ENCODE data around the gene IL12B.
"Not testable (repeated sequence)": the region's sequence is repeated elsewhere in the genome, so short reads cannot be mapped to it uniquely, and the experiment has no call there.

Gene IL12B

GRCh38 chr5:159332800-159333544 lies 2.7 kb upstream of the IL12B start:
- DNase-seq (ENCODE audit: low read depth in 2 of 2) = no peak

GRCh38 chr5:159331093-159331973 lies 1.0 kb upstream of the IL12B start:
- peak; percentile 45 to 48 for DNase-seq (ENCODE audit: low read depth in 2 of 2)

- DNase-seq (ENCODE audit: low read depth in 2 of 2) = no peak
Observed at GRCh38 chr5:159324986-159325385, 5.3 kb downstream of the IL12B start.

- DNase-seq (ENCODE audit: low read depth in 2 of 2) = no peak
Observed at GRCh38 chr5:159324102-159324755, 6.1 kb downstream of the IL12B start.

GRCh38 chr5:159322180-159322579 lies 8.1 kb downstream of the IL12B start:
- no peak for DNase-seq (ENCODE audit: low read depth in 2 of 2)

- DNase-seq (ENCODE audit: low read depth in 2 of 2) = no peak
Observed at GRCh38 chr5:159319832-159320231, 10.5 kb downstream of the IL12B start.

- no peak for DNase-seq (ENCODE audit: low read depth in 2 of 2)
Observed at GRCh38 chr5:159319363-159319762, 10.9 kb downstream of the IL12B start.

GRCh38 chr5:159318448-159318847 lies 11.8 kb downstream of the IL12B start:
- no peak for DNase-seq (ENCODE audit: low read depth in 2 of 2)

- DNase-seq (ENCODE audit: low read depth in 2 of 2) = no peak
Observed at GRCh38 chr5:159317849-159318248, 12.4 kb downstream of the IL12B start.

- peak in 1 of 2 donors; percentile 12 for DNase-seq (ENCODE audit: low read depth in 2 of 2)
Observed at GRCh38 chr5:159316519-159317383, 13.5 kb downstream of the IL12B start.

GRCh38 chr5:159313197-159313596 lies 17.1 kb downstream of the IL12B start:
- DNase-seq (ENCODE audit: low read depth in 2 of 2) = no peak

- DNase-seq (ENCODE audit: low read depth in 2 of 2) = no peak
Observed at GRCh38 chr5:159311063-159311462, 19.2 kb downstream of the IL12B start.

GRCh38 chr5:159310511-159310910 lies 19.8 kb downstream of the IL12B start:
- no peak for DNase-seq (ENCODE audit: low read depth in 2 of 2)

- DNase-seq (ENCODE audit: low read depth in 2 of 2) = no peak
Observed at GRCh38 chr5:159309689-159310433, 20.4 kb downstream of the IL12B start.

GRCh38 chr5:159304961-159305595 lies 25.2 kb downstream of the IL12B start:
- no peak for DNase-seq (ENCODE audit: low read depth in 2 of 2)

- no peak for DNase-seq (ENCODE audit: low read depth in 2 of 2)
Observed at GRCh38 chr5:159303286-159303685, 27.0 kb downstream of the IL12B start.

- DNase-seq (ENCODE audit: low read depth in 2 of 2) = not testable (repeated sequence)
Observed at GRCh38 chr5:159301929-159302860, 28.1 kb downstream of the IL12B start.

GRCh38 chr5:159301466-159301865 lies 28.8 kb downstream of the IL12B start:
- DNase-seq (ENCODE audit: low read depth in 2 of 2) = no peak

- not testable (repeated sequence) for DNase-seq (ENCODE audit: low read depth in 2 of 2)
Observed at GRCh38 chr5:159297300-159297699, 33.0 kb downstream of the IL12B start.

Data from stimulated activated CD8-positive, alpha-beta memory T cell treated with anti-CD3 and anti-CD28 coated beads, Interleukin-15, amount 100 ng/mL, for 4 hours (primary cell).